Breast epithelium (tissue), 4 donors: Measurements from ENCODE around the gene HSPG2. TPM values are rescaled to one million over a fixed set of nuclear protein-coding genes. Genes with fewer than 3 reads are reported as not detected.

Experiments used
- DNase-seq, 2 donors: peaks; one replicate each; pipeline ENCODE4 v3.0.0-alpha.2; 2019; ENCODE audit warnings: low spot score in 2 of 2
- H3K27ac ChIP-seq, 2 donors: fragments of 200-600 bp; sonication (generic) in 1 of 2; one replicate each; pipeline ENCODE4 v1.5.1; 2016 to 2019; ENCODE audit warnings: mild to moderate bottlenecking in 1 of 2
- H3K27me3 ChIP-seq, 2 donors: fragments of 200-600 bp; sonication (generic) in 1 of 2; one replicate each; pipeline versions ENCODE4 v1.5.1 to v1.6.0; 2017 to 2019; ENCODE audit warnings: control low read depth in 1 of 2, mild to moderate bottlenecking in 1 of 2
- H3K36me3 ChIP-seq: fragments of 200-600 bp; one replicate; pipeline ENCODE4 v1.5.1; 2019
- H3K4me1 ChIP-seq, 2 donors: fragments of 200-600 bp; sonication (generic); one replicate each; pipeline ENCODE4 v1.5.1; 2016 to 2019; ENCODE audit warnings: control low read depth in 1 of 2
- H3K4me3 ChIP-seq, 3 donors: fragments of 200-600 bp; sonication (generic); 1 replicate in 2 of 3; 2 replicates in 1 of 3; pipeline ENCODE4 v1.5.1; 2016 to 2019; ENCODE audit warnings: mild to moderate bottlenecking in 3 of 3, moderate library complexity in 2 of 3
- H3K9me3 ChIP-seq, 2 donors: fragments of 200-600 bp; sonication (generic) in 1 of 2; one replicate each; pipeline ENCODE4 v1.5.1; 2016 to 2019; ENCODE audit warnings: control low read depth in 1 of 2
- CTCF ChIP-seq, 3 donors: fragments of 450-650 bp; IDR thresholded peaks; one replicate each; pipeline ENCODE4 v1.5.1; 2016 to 2017; ENCODE audit warnings: antibody characterized with exemption in 3 of 3, mild to moderate bottlenecking in 3 of 3, moderate library complexity in 3 of 3
- POLR2A ChIP-seq: fragments of 450-650 bp; IDR thresholded peaks from one replicate; pipeline ENCODE4 v1.6.1; 2016; ENCODE audit warnings: antibody characterized with exemption, mild to moderate bottlenecking, moderate library complexity
- POLR2AphosphoS5 ChIP-seq, 3 donors: sonication (generic); formaldehyde crosslinking; IDR thresholded peaks; one replicate each; pipeline ENCODE4 v1.6.1; 2017; ENCODE audit warnings: antibody characterized with exemption in 3 of 3
- intact Hi-C: fragments of 100-400 bp; cut with DNase I; formaldehyde crosslinking; loops from one replicate; pipeline ENCODE4 v1.15.1; 2023; ENCODE audit warnings: low total_unique reads
- total RNA-seq, 3 donors: library from RNA; depleted of rRNA; stranded (reverse); fragments of >200 nt; gene quantifications; one replicate each; pipeline ENCODE4 v1.1.0, GENCODE V29; 2016

HSPG2 gene
- total RNA-seq, 3 donors from 2014 or later: 48.3 to 219 (median 95.0) TPM

- Histone ChIP-seq H3K4me1 (peaks cover 1 to 6% of the 10 kb centered on the region in 2 donors), H3K4me3 (no peak overlapping the region), H3K9me3 (no peaks in the 10 kb centered on the region), H3K27ac (no peak overlapping the region), H3K27me3 (no peaks in the 10 kb centered on the region), H3K36me3 (no peaks in the 10 kb centered on the region)
- TF ChIP-seq CTCF (IDR thresholded peaks at IDR 0.05) (no peak), POLR2A (no peak), POLR2AphosphoS5 (IDR thresholded peaks at IDR 0.05) (no peak)
- DNase-seq: no peak
- intact Hi-C loops: loop anchor here (2.0 kb wide), 1 partner anchor 25 kb away; no protein-coding TSS in a partner anchor
Observed at GRCh38 chr1:21891621-21892479, 45.3 kb downstream of the HSPG2 start.

- intact Hi-C loops: loop anchor here (2.0 kb wide), 1 partner anchor 24 kb away; no protein-coding TSS in a partner anchor
- TF ChIP-seq POLR2A: no peak
- TF ChIP-seq CTCF (IDR thresholded peaks at IDR 0.05): no peak
- TF ChIP-seq POLR2AphosphoS5 (IDR thresholded peaks at IDR 0.05): no peak
Observed at GRCh38 chr1:21891081-21891480, 46.0 kb downstream of the HSPG2 start.

GRCh38 chr1:21888500-21888899, 48.6 kb downstream of the HSPG2 start:
- Histone ChIP-seq H3K4me1 (no peaks in the 10 kb centered on the region), H3K27ac (no peak overlapping the region), H3K4me3 (no peak overlapping the region), H3K9me3 (no peaks in the 10 kb centered on the region), H3K27me3 (no peaks in the 10 kb centered on the region), H3K36me3 (no peaks in the 10 kb centered on the region)
- no peak for DNase-seq
- TF ChIP-seq POLR2A: no peak
- TF ChIP-seq CTCF (IDR thresholded peaks at IDR 0.05): no peak
- TF ChIP-seq POLR2AphosphoS5 (IDR thresholded peaks at IDR 0.05): no peak
- intact Hi-C loops: no loop called here

More at GRCh38 chr1:21891081-21891480, 46.0 kb downstream of the HSPG2 start:
- Histone ChIP-seq H3K4me1 (no peaks in the 10 kb centered on the region), H3K4me3 (no peak overlapping the region), H3K27ac (peak overlapping the region; percentile 3 to 55), H3K9me3 (no peaks in the 10 kb centered on the region), H3K36me3 (no peaks in the 10 kb centered on the region), H3K27me3 (no peaks in the 10 kb centered on the region)
- no peak for DNase-seq

- no peaks in the 10 kb centered on the region for H3K36me3 ChIP-seq
- H3K4me3 ChIP-seq: no peak overlapping the region
- no peak overlapping the region for H3K27ac ChIP-seq
- TF ChIP-seq POLR2AphosphoS5 (IDR thresholded peaks at IDR 0.05) (no peak), CTCF (IDR thresholded peaks at IDR 0.05) (no peak), POLR2A (no peak)
- no peaks in the 10 kb centered on the region for H3K9me3 ChIP-seq
- no peak for DNase-seq
- no peaks in the 10 kb centered on the region for H3K27me3 ChIP-seq
- H3K4me1 ChIP-seq: no peaks in the 10 kb centered on the region
- intact Hi-C loops: no loop called here
Observed at GRCh38 chr1:21887796-21888195, 49.3 kb downstream of the HSPG2 start.

- no peak for DNase-seq
- intact Hi-C loops: no loop called here
- H3K27ac ChIP-seq: peak overlapping the region in 1 of 2 donors; percentile 19
- H3K27me3 ChIP-seq: no peaks in the 10 kb centered on the region
- no peak overlapping the region for H3K4me3 ChIP-seq
- H3K9me3 ChIP-seq: no peaks in the 10 kb centered on the region
- no peak for TF ChIP-seq POLR2A
- TF ChIP-seq CTCF (IDR thresholded peaks at IDR 0.05): no peak
- TF ChIP-seq POLR2AphosphoS5 (IDR thresholded peaks at IDR 0.05): no peak
- no peaks in the 10 kb centered on the region for H3K36me3 ChIP-seq
- no peaks in the 10 kb centered on the region for H3K4me1 ChIP-seq
Observed at GRCh38 chr1:21887216-21887736, 49.8 kb downstream of the HSPG2 start.
